HG03439 (cell line): ENCODE data around the gene ZSCAN25.
"Not testable (repeated sequence)": the region's sequence is repeated elsewhere in the genome, so short reads cannot be mapped to it uniquely, and the experiment has no call there.

Experiments used
- ATAC-seq: cut with Tn5 transposase; IDR thresholded peaks from one replicate; pipeline ENCODE4 v1.9.1; 2021; ENCODE audit warnings: mild to moderate bottlenecking, moderate library complexity; ENCODE audit not compliant: unreplicated experiment

The ZSCAN25 gene

GRCh38 chr7:99644431-99644830 is 27.7 kb downstream of the ZSCAN25 start:
- no peak for ATAC-seq

GRCh38 chr7:99645590-99645989 is 28.8 kb downstream of the ZSCAN25 start:
- no peak for ATAC-seq

- ATAC-seq: no peak
Measured at GRCh38 chr7:99648843-99649242, 32.1 kb downstream of the ZSCAN25 start.

GRCh38 chr7:99651290-99651689 is 34.5 kb downstream of the ZSCAN25 start:
- no peak for ATAC-seq

- no peak for ATAC-seq
Measured at GRCh38 chr7:99652671-99653070, 35.9 kb downstream of the ZSCAN25 start.

- not testable (repeated sequence) for ATAC-seq
Measured at GRCh38 chr7:99653269-99653668, 36.5 kb downstream of the ZSCAN25 start.

- no peak for ATAC-seq
Measured at GRCh38 chr7:99653754-99654153, 37.0 kb downstream of the ZSCAN25 start.

GRCh38 chr7:99654626-99655025 is 37.9 kb downstream of the ZSCAN25 start:
- ATAC-seq: not testable (repeated sequence)

GRCh38 chr7:99657879-99658278 is 41.1 kb downstream of the ZSCAN25 start:
- not testable (repeated sequence) for ATAC-seq

- no peak for ATAC-seq
Measured at GRCh38 chr7:99665312-99666012, 48.7 kb downstream of the ZSCAN25 start.

GRCh38 chr7:99666013-99666395 is 49.3 kb downstream of the ZSCAN25 start:
- ATAC-seq: no peak

- no peak for ATAC-seq
Measured at GRCh38 chr7:99667179-99667578, 50.4 kb downstream of the ZSCAN25 start.

- no peak for ATAC-seq
Measured at GRCh38 chr7:99668541-99668940, 51.8 kb downstream of the ZSCAN25 start.

GRCh38 chr7:99669782-99670181 is 53.0 kb downstream of the ZSCAN25 start:
- no peak for ATAC-seq

GRCh38 chr7:99672573-99672972 is 55.8 kb downstream of the ZSCAN25 start:
- no peak for ATAC-seq

- no peak for ATAC-seq
Measured at GRCh38 chr7:99674995-99675742, 58.4 kb downstream of the ZSCAN25 start.

GRCh38 chr7:99677013-99677647 is 60.4 kb downstream of the ZSCAN25 start:
- ATAC-seq: no peak

GRCh38 chr7:99677648-99678045 is 60.9 kb downstream of the ZSCAN25 start:
- no peak for ATAC-seq

- ATAC-seq: no peak
Measured at GRCh38 chr7:99679032-99679399, 62.3 kb downstream of the ZSCAN25 start.

GRCh38 chr7:99679400-99680191 is 62.9 kb downstream of the ZSCAN25 start, which contains the start of gene CYP3A5:
CYP3A5 (minus strand) TSS chr7:99679996; CDS start chr7:99679896, 100 bp downstream.
- no peak for ATAC-seq
